B cell (primary cell): ENCODE measurements around the gene CCNYL1. TPM values are rescaled to one million over a fixed set of nuclear protein-coding genes. Genes with fewer than 3 reads are reported as not detected.
"Not testable (repeated sequence)": the region's sequence is repeated elsewhere in the genome, so short reads cannot be mapped to it uniquely, and the experiment has no call there.

Experiments
- ATAC-seq: fragments of 200-7000 bp; cut with Tn5 transposase; one replicate; pipeline ENCODE4 v1.10.0; 2021; ENCODE audit warnings: low read depth, mild to moderate bottlenecking, moderate number of reproducible peaks, moderate library complexity
- CTCF ChIA-PET: fragments of 350-600 bp; sonication (Branson Sonifier 250); formaldehyde crosslinking; loops from one replicate; lab custom pipeline; 2021; ENCODE audit warnings: antibody characterized with exemption, inconsistent platforms; lab: Charles Lee
- POLR2A ChIA-PET: fragments of 350-600 bp; sonication (Branson Sonifier 250); formaldehyde crosslinking; loops from one replicate; lab custom pipeline; 2021; ENCODE audit warnings: antibody characterized with exemption; lab: Charles Lee
- DNase-seq: peaks from one replicate; pipeline ENCODE4 v3.0.0; 2013
- H2AFZ ChIP-seq: 2 replicates; pipeline ENCODE4 v1.6.1; 2012; ENCODE audit warnings: mild to moderate bottlenecking, low read depth, low read length; ENCODE audit not compliant: insufficient read depth, poor library complexity, severe bottlenecking
- H3K27ac ChIP-seq, 2 donors: 1 replicate in 1 of 2; 2 replicates in 1 of 2; pipeline ENCODE4 v1.5.1; 2012 to 2013; ENCODE audit warnings: low read length in 2 of 2, mild to moderate bottlenecking in 2 of 2, moderate library complexity in 1 of 2
- H3K27me3 ChIP-seq, 4 experiments: fragments of 200-600 bp in 1 of 4; sonication (generic) in 1 of 4; replicated peaks in 1 of 4; 1 replicate in 2 of 4; 2 replicates in 2 of 4; pipeline versions ENCODE4 v1.6.1 to v1.7.0; 2013 to 2016; ENCODE audit warnings: low read length in 3 of 4, mild to moderate bottlenecking in 2 of 4, mixed read lengths in 1 of 4, moderate library complexity in 1 of 4; ENCODE audit not compliant: insufficient read depth in 4 of 4, control insufficient read depth in 3 of 4; ENCODE audit errors: control extremely low read depth in 1 of 4
- H3K36me3 ChIP-seq, 2 experiments: replicated peaks in 1 of 2; 1 replicate in 1 of 2; 2 replicates in 1 of 2; pipeline versions ENCODE4 v1.6.1 to v1.7.1; 2013; ENCODE audit warnings: low read length in 1 of 2; ENCODE audit not compliant: insufficient read depth in 2 of 2, control insufficient read depth in 1 of 2; ENCODE audit errors: control extremely low read depth in 1 of 2, extremely low read depth in 1 of 2
- H3K4me1 ChIP-seq, 2 donors: fragments of 200-600 bp in 1 of 2; sonication (generic) in 1 of 2; 1 replicate in 1 of 2; 2 replicates in 1 of 2; pipeline versions ENCODE4 v1.5.1 to v1.6.1; 2013 to 2017; ENCODE audit warnings: low read length in 2 of 2; ENCODE audit not compliant: control insufficient read depth in 2 of 2, insufficient read depth in 2 of 2
- H3K4me2 ChIP-seq: replicated peaks from 2 replicates; pipeline ENCODE3; 2012; ENCODE audit warnings: mild to moderate bottlenecking, low read depth, low read length; ENCODE audit not compliant: poor library complexity, severe bottlenecking
- H3K4me3 ChIP-seq, 5 experiments: fragments of 200-600 bp in 1 of 5; sonication (generic) in 1 of 5; 1 replicate in 3 of 5; 2 replicates in 2 of 5; pipeline versions ENCODE4 v1.5.1 to v1.7.0; 2011 to 2016; ENCODE audit warnings: low read length in 4 of 5, mild to moderate bottlenecking in 4 of 5, low read depth in 2 of 5, control low read depth in 1 of 5, moderate library complexity in 1 of 5; ENCODE audit not compliant: insufficient read depth in 1 of 5; ENCODE audit errors: control extremely low read depth in 1 of 5, extremely low read depth in 1 of 5
- H3K79me2 ChIP-seq: fragments of 200-600 bp; sonication (generic); one replicate; pipeline ENCODE4 v1.6.0; 2016; ENCODE audit warnings: low read length; ENCODE audit not compliant: control insufficient read depth, insufficient read depth
- H3K9ac ChIP-seq: fragments of 200-600 bp; sonication (generic); 2 replicates; pipeline ENCODE4 v1.6.1; 2017; ENCODE audit warnings: mild to moderate bottlenecking, low read length, moderate library complexity
- H3K9me3 ChIP-seq, 3 donors: one replicate each; pipeline versions ENCODE4 v1.6.1 to v1.7.1; 2013; ENCODE audit warnings: low read length in 2 of 3; ENCODE audit not compliant: control insufficient read depth in 2 of 3, insufficient read depth in 1 of 3; ENCODE audit errors: control extremely low read depth in 1 of 3
- H4K20me1 ChIP-seq: 2 replicates; pipeline ENCODE4 v1.6.0; 2012; ENCODE audit warnings: mild to moderate bottlenecking, low read length; ENCODE audit not compliant: insufficient read depth, control insufficient read depth, poor library complexity, severe bottlenecking
- H3K27ac Mint-ChIP-seq: one replicate; pipeline ENCODE4 v1.8.0; 2021; ENCODE audit warnings: mixed read lengths
- H3K27me3 Mint-ChIP-seq: one replicate; pipeline ENCODE4 v1.8.0; 2021; ENCODE audit warnings: mixed read lengths
- H3K4me1 Mint-ChIP-seq: one replicate; pipeline ENCODE4 v1.8.0; 2021; ENCODE audit warnings: mixed read lengths
- H3K4me3 Mint-ChIP-seq: one replicate; pipeline ENCODE4 v1.8.0; 2021; ENCODE audit warnings: mixed read lengths
- H3K9me3 Mint-ChIP-seq: one replicate; pipeline ENCODE4 v1.8.0; 2022; ENCODE audit warnings: mixed read lengths; ENCODE audit not compliant: insufficient read depth
- CTCF ChIP-seq: fragments of 200-600 bp; IDR thresholded peaks from one replicate; pipeline ENCODE4 v1.8.0; 2022; ENCODE audit warnings: antibody characterized with exemption, mild to moderate bottlenecking
- EZH2 ChIP-seq: IDR thresholded peaks from 2 replicates; pipeline ENCODE4 v1.6.1; 2012; ENCODE audit warnings: borderline replicate concordance, low read depth, mild to moderate bottlenecking, moderate library complexity, low read length; ENCODE audit not compliant: insufficient read depth, poor library complexity, severe bottlenecking
- WGBS: methylation state at CpG from one replicate; pipeline ENCODE4 v1.1.5; 2013; ENCODE audit warnings: missing lambda C conversion rate; ENCODE audit not compliant: insufficient coverage; 5-methylcytosine and 5-hydroxymethylcytosine counted together
- intact Hi-C: fragments of 100-400 bp; cut with micrococcal nuclease; formaldehyde crosslinking; loops from one replicate; pipeline ENCODE4 v1.10.0; 2022
- polyA plus RNA-seq: library from polyadenylated mRNA; depleted of rRNA; stranded (reverse); fragments of >200 nt; gene quantifications from 2 replicates; pipeline ENCODE4 v1.2.3, GENCODE V29; 2012
- total RNA-seq, 2 donors: library from RNA; stranded (reverse); fragments of 120-200 nt in 1 of 2; gene quantifications; 1 replicate in 1 of 2; 2 replicates in 1 of 2; pipeline versions ENCODE4 v1.2.3 to v1.2.4, GENCODE V29; 2013 to 2022

The CCNYL1 gene
- total and polyA plus RNA-seq, 2 donors (not counting 1 experiment from before 2014, with no cell fraction given) = 8.6 to 14.2 TPM

- Histone ChIP-seq H3K4me2 (no peak overlapping the region), H3K36me3 (peaks cover 4 to 6% of the 10 kb centered on the region in 2 experiments), H2AFZ (no peak overlapping the region), H3K4me1 (no peaks in the 10 kb centered on the region), H3K9ac (no peak overlapping the region), H3K79me2 (peaks cover 6% of the 10 kb centered on the region), H3K9me3 (no peaks in the 10 kb centered on the region), H3K27me3 (no peaks in the 10 kb centered on the region), H3K27ac (no peak overlapping the region), H3K4me3 (no peak overlapping the region), H4K20me1 (no peaks in the 10 kb centered on the region)
- 71% methylated on average over 1 of the region's 3 CpGs for WGBS
- ChIA-PET POLR2A (no interaction called here), CTCF (interaction anchor here (0.6 to 4.6 kb wide), 10 partner anchors 9 to 934 kb away, joined by 3 to 20 read pairs (median 4); partner anchors contain the start of gene METTL21A)
- Mint-ChIP-seq H3K27ac (no peak overlapping the region), H3K4me3 (no peak overlapping the region), H3K27me3 (no peaks in the 10 kb centered on the region), H3K9me3 (no peaks in the 10 kb centered on the region), H3K4me1 (peaks cover 13% of the 10 kb centered on the region)
- no peak for ATAC-seq
- TF ChIP-seq EZH2 = no peak
- TF ChIP-seq CTCF = peak; percentile 28
- peak; percentile 55 for DNase-seq
- intact Hi-C loops = no loop called here
Observed at GRCh38 chr2:207734264-207734635, 22.8 kb downstream of the CCNYL1 start.

GRCh38 chr2:207734636-207735512, 23.4 kb downstream of the CCNYL1 start:
- no peak overlapping the region for H3K27ac Mint-ChIP-seq
- no peak overlapping the region for H3K4me3 Mint-ChIP-seq
- no peaks in the 10 kb centered on the region for H3K9me3 Mint-ChIP-seq
- intact Hi-C loops = no loop called here
- H3K4me2 ChIP-seq = no peak overlapping the region
- H3K4me3 ChIP-seq = no peak overlapping the region
- WGBS = no CpG with 5 or more reads among the region's 4 CpGs
- ATAC-seq (no peak), DNase-seq (no peak)
- POLR2A ChIA-PET = no interaction called here
- no peak overlapping the region for H3K9ac ChIP-seq
- H3K36me3 ChIP-seq = peaks cover 4 to 6% of the 10 kb centered on the region in 2 experiments
- H4K20me1 ChIP-seq = no peaks in the 10 kb centered on the region
- no peaks in the 10 kb centered on the region for H3K27me3 ChIP-seq
- TF ChIP-seq EZH2 (no peak), CTCF (no peak)
- no peaks in the 10 kb centered on the region for H3K27me3 Mint-ChIP-seq
- no peaks in the 10 kb centered on the region for H3K79me2 ChIP-seq
- no peak overlapping the region for H2AFZ ChIP-seq
- CTCF ChIA-PET = interaction anchor here (0.7 to 4.6 kb wide), 7 partner anchors 9 to 935 kb away, joined by 3 to 20 read pairs (median 4); partner anchors contain the start of gene METTL21A
- H3K9me3 ChIP-seq = no peaks in the 10 kb centered on the region
- no peak overlapping the region for H3K27ac ChIP-seq
- no peaks in the 10 kb centered on the region for H3K4me1 ChIP-seq
- peaks cover 11% of the 10 kb centered on the region for H3K4me1 Mint-ChIP-seq

GRCh38 chr2:207735513-207735859, 24.0 kb downstream of the CCNYL1 start:
- H2AFZ ChIP-seq, H3K4me3 Mint-ChIP-seq, H3K27me3 ChIP-seq, H4K20me1 ChIP-seq, H3K79me2 ChIP-seq, H3K9ac ChIP-seq, POLR2A ChIA-PET, H3K27ac ChIP-seq, H3K9me3 Mint-ChIP-seq, ATAC-seq, H3K36me3 ChIP-seq, intact Hi-C loops, H3K4me1 ChIP-seq, H3K27me3 Mint-ChIP-seq, DNase-seq, H3K27ac Mint-ChIP-seq, H3K9me3 ChIP-seq, H3K4me3 ChIP-seq, H3K4me2 ChIP-seq: not testable (repeated sequence)
- H3K4me1 Mint-ChIP-seq = peaks cover 11% of the 10 kb centered on the region
- WGBS = 100% methylated on average over 4 of the region's 9 CpGs
- CTCF ChIA-PET = interaction anchor here (1.0 to 4.6 kb wide), 2 partner anchors 10 to 109 kb away, joined by 3 to 20 read pairs; no protein-coding TSS in a partner anchor
